ENCODE results near the gene SKAP1.
A peak's percentile ranks its signal among the peaks of the same experiment; 100 is the strongest.

SKAP1 gene

GRCh38 chr17:48263731-48264035, 166.3 kb downstream of the SKAP1 start:
- Mint-ChIP-seq H3K36me3 (ENCODE audit: low read depth) (no peaks in the 10 kb centered on the region), H3K9me3 (no peaks in the 10 kb centered on the region), H3K4me1 (peaks cover 76% of the 10 kb centered on the region), H3K4me3 (peak overlapping the region; percentile 9), H3K27ac (peak overlapping the region; percentile 86), H3K27me3 (ENCODE audit: low read depth, poor library complexity) (peaks cover 4% of the 10 kb centered on the region)
- no peak for TF ChIP-seq CTCF (IDR thresholded peaks at IDR 0.05)
- DNase-seq: no peak

- Mint-ChIP-seq H3K27me3 (ENCODE audit: low read depth, poor library complexity) (peaks cover 4% of the 10 kb centered on the region), H3K4me1 (peaks cover 78% of the 10 kb centered on the region), H3K9me3 (no peaks in the 10 kb centered on the region), H3K27ac (peak overlapping the region; percentile 86), H3K4me3 (peak overlapping the region; percentile 9), H3K36me3 (ENCODE audit: low read depth) (no peaks in the 10 kb centered on the region)
- peak; percentile 52 for TF ChIP-seq CTCF (IDR thresholded peaks at IDR 0.05)
- DNase-seq: no peak
Measured at GRCh38 chr17:48262982-48263730, 166.9 kb downstream of the SKAP1 start.

GRCh38 chr17:48261297-48261880, 168.6 kb downstream of the SKAP1 start:
- DNase-seq: peak; percentile 60
- peak overlapping the region; percentile 52 for H3K27ac Mint-ChIP-seq
- H3K4me3 Mint-ChIP-seq: peak overlapping the region; percentile 31
- H3K36me3 Mint-ChIP-seq (ENCODE audit: low read depth): no peaks in the 10 kb centered on the region
- TF ChIP-seq CTCF (IDR thresholded peaks at IDR 0.05): peak; percentile 66
- no peaks in the 10 kb centered on the region for H3K9me3 Mint-ChIP-seq
- H3K27me3 Mint-ChIP-seq (ENCODE audit: low read depth, poor library complexity): peaks cover 4% of the 10 kb centered on the region
- peaks cover 91% of the 10 kb centered on the region for H3K4me1 Mint-ChIP-seq

- Mint-ChIP-seq H3K27me3 (ENCODE audit: low read depth, poor library complexity) (peaks cover under 1% of the 10 kb centered on the region), H3K4me1 (peaks cover 94% of the 10 kb centered on the region), H3K4me3 (no peak overlapping the region), H3K9me3 (no peaks in the 10 kb centered on the region), H3K36me3 (ENCODE audit: low read depth) (no peaks in the 10 kb centered on the region), H3K27ac (peak overlapping the region; percentile 52)
- no peak for DNase-seq
- peak; percentile 62 for TF ChIP-seq CTCF (IDR thresholded peaks at IDR 0.05)
Measured at GRCh38 chr17:48259694-48260291, 170.2 kb downstream of the SKAP1 start.

GRCh38 chr17:48258331-48258730, 171.7 kb downstream of the SKAP1 start:
- Mint-ChIP-seq H3K27ac (peak overlapping the region; percentile 33), H3K9me3 (no peaks in the 10 kb centered on the region), H3K36me3 (ENCODE audit: low read depth) (no peaks in the 10 kb centered on the region), H3K27me3 (ENCODE audit: low read depth, poor library complexity) (no peaks in the 10 kb centered on the region), H3K4me3 (no peak overlapping the region), H3K4me1 (peaks cover 95% of the 10 kb centered on the region)
- no peak for DNase-seq
- no peak for TF ChIP-seq CTCF (IDR thresholded peaks at IDR 0.05)

Measured in nephron progenitor cell (in vitro differentiated cells).